ENCODE results near the gene MFAP4. TPM values are rescaled to one million over a fixed set of nuclear protein-coding genes. Genes with fewer than 3 reads are reported as not detected.

Gene MFAP4
- total RNA-seq, 1 donor from 2014 or later, result 85.8 TPM

DNA sequence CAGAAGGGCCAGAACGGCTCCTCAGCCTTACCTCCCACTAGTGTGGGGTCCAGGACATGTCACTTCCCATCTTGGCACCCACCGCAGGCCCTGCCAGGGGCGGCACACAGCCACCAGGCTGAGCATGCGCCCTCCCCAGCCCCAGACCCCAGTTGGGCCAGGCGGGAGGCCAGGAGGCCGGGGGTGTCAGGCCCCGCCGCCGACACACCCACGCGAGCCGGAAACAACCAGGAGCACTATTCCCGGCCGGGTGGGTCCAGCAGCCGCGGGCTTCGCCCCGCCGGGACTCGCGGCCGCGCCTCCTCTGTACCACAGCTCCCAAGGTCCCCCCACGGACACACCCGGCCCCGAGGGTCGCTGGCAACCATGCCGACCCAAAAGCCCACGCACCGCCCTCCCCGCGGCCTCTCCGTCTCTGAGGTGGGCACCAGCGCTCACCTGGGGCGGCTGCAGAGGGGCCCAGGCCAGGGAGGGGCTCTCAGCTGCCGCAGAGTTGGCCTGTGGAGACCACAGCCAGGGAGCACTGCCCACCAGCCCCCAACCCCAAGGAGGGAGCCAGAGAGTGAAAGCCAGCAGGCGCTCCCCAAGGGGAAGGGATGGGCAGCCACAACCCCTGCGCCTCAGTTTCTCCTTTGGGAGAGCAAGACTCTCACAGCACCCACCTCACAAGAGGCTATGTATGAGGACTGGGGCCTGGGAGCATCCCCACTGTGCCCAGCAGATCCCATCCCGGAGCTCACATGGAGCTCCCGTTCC lies 42.5 kb downstream of the MFAP4 start:
- no peak overlapping the region for H3K4me3 Mint-ChIP-seq (ENCODE audit: unreplicated experiment)
- H3K27ac Mint-ChIP-seq (ENCODE audit: unreplicated experiment), result no peak overlapping the region
- no peak for TF ChIP-seq CTCF (IDR thresholded peaks at IDR 0.05)
- H3K4me1 Mint-ChIP-seq (ENCODE audit: unreplicated experiment), result peaks cover 42% of the 10 kb centered on the region
- DNase-seq (ENCODE audit: extremely low spot score, unreplicated experiment), result no peak
- no peaks in the 10 kb centered on the region for H3K27me3 Mint-ChIP-seq (ENCODE audit: unreplicated experiment)
- H3K9me3 Mint-ChIP-seq (ENCODE audit: unreplicated experiment), result no peaks in the 10 kb centered on the region
- no peaks in the 10 kb centered on the region for H3K36me3 Mint-ChIP-seq (ENCODE audit: unreplicated experiment)

DNA sequence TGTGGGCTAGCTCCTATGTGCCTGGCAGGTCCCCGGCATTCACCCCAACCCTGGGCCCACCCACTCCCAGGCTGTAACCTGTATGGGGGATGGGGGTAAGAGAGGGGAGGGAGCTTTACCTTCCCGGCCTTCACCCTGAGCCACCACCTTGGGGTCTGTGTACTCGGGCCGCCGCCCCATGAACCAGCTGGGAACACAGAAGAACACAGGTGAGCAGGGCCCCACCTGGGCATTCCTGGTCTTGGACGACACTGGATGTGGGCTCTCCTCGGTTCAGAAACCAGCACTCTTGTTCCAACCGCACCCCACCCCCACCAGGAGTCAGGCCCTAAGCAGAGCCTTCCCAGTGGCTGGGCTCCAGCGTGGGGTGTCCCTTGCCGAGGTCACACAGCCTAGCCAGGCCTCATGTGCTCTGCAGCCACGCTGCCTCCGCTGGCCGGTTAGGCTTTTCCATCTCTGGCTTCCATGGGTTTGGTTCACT lies 43.3 kb downstream of the MFAP4 start:
- no peak for DNase-seq (ENCODE audit: extremely low spot score, unreplicated experiment)
- no peak for TF ChIP-seq CTCF (IDR thresholded peaks at IDR 0.05)
- no peaks in the 10 kb centered on the region for H3K27me3 Mint-ChIP-seq (ENCODE audit: unreplicated experiment)
- H3K4me1 Mint-ChIP-seq (ENCODE audit: unreplicated experiment), result peaks cover 42% of the 10 kb centered on the region
- no peaks in the 10 kb centered on the region for H3K36me3 Mint-ChIP-seq (ENCODE audit: unreplicated experiment)
- H3K27ac Mint-ChIP-seq (ENCODE audit: unreplicated experiment), result no peak overlapping the region
- no peak overlapping the region for H3K4me3 Mint-ChIP-seq (ENCODE audit: unreplicated experiment)
- H3K9me3 Mint-ChIP-seq (ENCODE audit: unreplicated experiment), result no peaks in the 10 kb centered on the region

DNA sequence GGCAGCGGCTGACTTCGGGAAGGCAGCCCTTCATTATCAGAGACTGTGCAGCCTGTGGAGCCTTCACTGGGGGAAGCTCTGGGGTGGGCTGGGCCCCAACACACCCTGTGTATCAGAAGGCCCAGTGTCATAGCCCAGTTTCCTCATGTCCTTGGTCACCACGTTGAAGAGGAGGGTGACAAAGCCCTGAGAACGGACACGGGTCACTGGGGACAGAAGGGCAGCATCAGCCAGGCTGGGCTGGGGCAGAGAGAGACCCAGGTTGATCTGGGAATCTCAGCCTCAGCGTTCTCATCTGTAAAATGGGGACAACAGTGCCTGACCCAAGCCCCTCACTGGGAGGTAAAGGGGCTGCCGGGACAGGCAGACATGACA lies 43.7 kb downstream of the MFAP4 start:
- no peaks in the 10 kb centered on the region for H3K9me3 Mint-ChIP-seq (ENCODE audit: unreplicated experiment)
- no peak for DNase-seq (ENCODE audit: extremely low spot score, unreplicated experiment)
- no peak overlapping the region for H3K4me3 Mint-ChIP-seq (ENCODE audit: unreplicated experiment)
- H3K4me1 Mint-ChIP-seq (ENCODE audit: unreplicated experiment), result peaks cover 42% of the 10 kb centered on the region
- TF ChIP-seq CTCF (IDR thresholded peaks at IDR 0.05), result no peak
- no peaks in the 10 kb centered on the region for H3K36me3 Mint-ChIP-seq (ENCODE audit: unreplicated experiment)
- H3K27ac Mint-ChIP-seq (ENCODE audit: unreplicated experiment), result no peak overlapping the region
- H3K27me3 Mint-ChIP-seq (ENCODE audit: unreplicated experiment), result no peaks in the 10 kb centered on the region

- Mint-ChIP-seq H3K27me3 (ENCODE audit: unreplicated experiment) (no peaks in the 10 kb centered on the region), H3K27ac (ENCODE audit: unreplicated experiment) (no peak overlapping the region), H3K4me1 (ENCODE audit: unreplicated experiment) (peaks cover 38% of the 10 kb centered on the region), H3K4me3 (ENCODE audit: unreplicated experiment) (no peak overlapping the region), H3K36me3 (ENCODE audit: unreplicated experiment) (no peaks in the 10 kb centered on the region), H3K9me3 (ENCODE audit: unreplicated experiment) (no peaks in the 10 kb centered on the region)
- no peak for DNase-seq (ENCODE audit: extremely low spot score, unreplicated experiment)
- TF ChIP-seq CTCF (IDR thresholded peaks at IDR 0.05), result no peak
These were observed 44.3 kb downstream of the MFAP4 start for GRCh38 chr17:19342611-19343255.
